SJSA1 (cell line): Measurements from ENCODE around the gene SLC1A1. TPM values are rescaled to one million over a fixed set of nuclear protein-coding genes. Genes with fewer than 3 reads are reported as not detected.

Experiments used
- DNase-seq, 2 experiments: peaks; one replicate each; pipeline ENCODE4 v3.0.0-alpha.2; 2015 to 2020; ENCODE audit warnings: low spot score in 2 of 2, low read depth in 1 of 2
- H3K27ac ChIP-seq: fragments of 250-450 bp; sonication (Bioruptor Pico); 2 replicates; pipeline ENCODE4 v1.5.1; 2020; ENCODE audit warnings: mild to moderate bottlenecking, moderate library complexity
- H3K27me3 ChIP-seq: fragments of 250-450 bp; sonication (Bioruptor Pico); replicated peaks from 2 replicates; pipeline ENCODE4 v1.5.1; 2020; ENCODE audit warnings: mild to moderate bottlenecking, moderate library complexity
- H3K36me3 ChIP-seq: fragments of 250-450 bp; sonication (Bioruptor Pico); 2 replicates; pipeline ENCODE4 v1.5.1; 2020; ENCODE audit warnings: mild to moderate bottlenecking
- H3K4me1 ChIP-seq: fragments of 250-450 bp; sonication (Bioruptor Pico); replicated peaks from 2 replicates; pipeline ENCODE4 v1.6.1; 2021; ENCODE audit warnings: mild to moderate bottlenecking
- H3K4me3 ChIP-seq: fragments of 250-450 bp; sonication (Bioruptor Pico); 2 replicates; pipeline ENCODE4 v1.5.1; 2020; ENCODE audit warnings: mild to moderate bottlenecking
- H3K9me3 ChIP-seq: fragments of 250-450 bp; sonication (Bioruptor Pico); replicated peaks from 2 replicates; pipeline ENCODE4 v1.5.1; 2020; ENCODE audit warnings: mild to moderate bottlenecking
- total RNA-seq: library from RNA; depleted of rRNA; stranded (reverse); fragments of >200 nt; shearing (Covaris generic); gene quantifications from 2 replicates; pipeline ENCODE4 v1.2.3, GENCODE V29; 2014; rRNA removed

The SLC1A1 gene
- total RNA-seq, 1 experiment from 2014 or later, result 3.9 TPM

DNA sequence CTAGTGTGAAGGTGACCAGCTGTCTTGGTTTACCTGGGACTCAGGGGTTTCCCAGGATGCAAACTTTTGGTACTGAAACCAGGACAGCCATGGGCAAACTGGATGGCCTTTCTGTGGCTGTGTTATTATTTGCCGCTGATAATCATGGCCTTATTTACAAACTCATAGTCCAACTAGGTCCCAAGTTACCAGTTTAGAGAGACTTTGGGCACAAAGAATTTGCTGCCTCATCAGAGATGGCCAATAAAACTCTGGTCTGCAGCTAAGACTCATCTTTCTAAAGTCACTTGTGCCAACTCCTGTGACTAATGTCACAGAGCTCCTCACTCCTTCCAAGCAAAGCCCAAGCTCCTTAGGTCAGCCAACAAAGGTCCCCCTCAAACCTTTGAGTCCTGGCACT lies 124.4 kb downstream of the SLC1A1 start:
- H3K27ac ChIP-seq, result no peak overlapping the region
- H3K27me3 ChIP-seq, result no peaks in the 10 kb centered on the region
- H3K4me1 ChIP-seq, result peaks cover 7% of the 10 kb centered on the region; the same call in 1 of the 2 replicates
- no peak for DNase-seq
- H3K36me3 ChIP-seq, result no peaks in the 10 kb centered on the region
- H3K9me3 ChIP-seq, result no peaks in the 10 kb centered on the region
- no peak overlapping the region for H3K4me3 ChIP-seq

- no peak overlapping the region for H3K4me3 ChIP-seq
- DNase-seq, result no peak
Observed at GRCh38 chr9:4615251-4615650, 125.0 kb downstream of the SLC1A1 start.

DNA sequence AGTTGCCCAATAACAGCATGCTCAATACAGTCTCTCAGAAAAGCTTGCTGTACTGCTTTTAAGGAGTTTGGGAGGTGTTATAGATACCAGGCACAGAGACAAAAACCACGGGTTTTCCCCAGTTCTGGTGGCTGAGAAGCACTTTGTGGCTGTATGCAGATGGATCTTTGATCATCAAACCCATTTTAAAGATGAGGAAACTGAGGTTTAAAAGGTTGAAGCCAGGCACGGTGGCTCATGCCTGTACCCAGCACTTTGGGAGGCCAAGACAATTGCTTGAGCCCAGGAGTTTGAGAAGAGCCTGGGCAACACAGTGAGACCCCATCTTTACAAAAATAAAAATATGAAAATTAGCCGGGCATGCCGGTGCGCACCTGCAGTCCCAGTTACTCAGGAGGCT lies 125.5 kb downstream of the SLC1A1 start:
- Histone ChIP-seq H3K9me3 (no peaks in the 10 kb centered on the region), H3K27me3 (no peaks in the 10 kb centered on the region), H3K36me3 (no peaks in the 10 kb centered on the region), H3K27ac (no peak overlapping the region), H3K4me3 (no peak overlapping the region), H3K4me1 (peaks cover 11% of the 10 kb centered on the region)
- DNase-seq, result no peak

More at GRCh38 chr9:4615251-4615650, 125.0 kb downstream of the SLC1A1 start:
- Histone ChIP-seq H3K36me3 (no peaks in the 10 kb centered on the region), H3K4me1 (peaks cover 7% of the 10 kb centered on the region; the same call in 1 of the 2 replicates), H3K27me3 (no peaks in the 10 kb centered on the region), H3K27ac (no peak overlapping the region), H3K9me3 (no peaks in the 10 kb centered on the region)

DNA sequence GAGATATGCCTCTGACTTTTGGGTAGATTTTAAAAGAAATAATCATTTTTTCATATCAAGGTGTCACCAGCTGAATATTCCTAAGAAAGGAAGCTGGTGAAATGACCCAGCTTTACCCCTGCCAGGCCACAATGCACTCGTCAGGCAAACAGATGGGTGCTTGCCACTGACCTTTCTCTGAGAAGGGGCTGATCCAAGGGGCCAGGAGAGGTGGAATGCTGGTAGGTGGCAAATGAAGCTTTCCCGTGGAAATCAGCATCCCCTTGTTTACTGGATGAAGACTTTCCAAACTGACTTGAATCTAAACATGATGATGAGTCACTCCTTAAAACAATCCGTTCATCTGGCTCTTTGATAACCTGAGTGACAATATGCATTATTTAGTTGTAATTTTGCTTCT lies 127.5 kb downstream of the SLC1A1 start:
- H3K4me3 ChIP-seq, result no peak overlapping the region
- H3K9me3 ChIP-seq, result no peaks in the 10 kb centered on the region
- peaks cover 20% of the 10 kb centered on the region for H3K4me1 ChIP-seq
- peak in 1 of 2 experiments; percentile 12 for DNase-seq
- H3K27me3 ChIP-seq, result no peaks in the 10 kb centered on the region
- H3K27ac ChIP-seq, result no peak overlapping the region
- no peaks in the 10 kb centered on the region for H3K36me3 ChIP-seq

- Histone ChIP-seq H3K9me3 (no peaks in the 10 kb centered on the region), H3K4me1 (peaks cover 20% of the 10 kb centered on the region), H3K27me3 (no peaks in the 10 kb centered on the region), H3K4me3 (no peak overlapping the region), H3K27ac (no peak overlapping the region), H3K36me3 (no peaks in the 10 kb centered on the region)
- DNase-seq, result no peak
Observed at GRCh38 chr9:4618700-4619099, 128.4 kb downstream of the SLC1A1 start.

GRCh38 chr9:4620057-4620765 lies 129.9 kb downstream of the SLC1A1 start:
- DNase-seq, result no peak
- Histone ChIP-seq H3K27me3 (no peaks in the 10 kb centered on the region), H3K27ac (peak overlapping the region; percentile 62; the same call in 1 of the 2 replicates), H3K9me3 (no peaks in the 10 kb centered on the region), H3K4me3 (no peak overlapping the region), H3K36me3 (no peaks in the 10 kb centered on the region), H3K4me1 (peaks cover 20% of the 10 kb centered on the region)

- H3K27ac ChIP-seq, result peak overlapping the region; percentile 62
- H3K36me3 ChIP-seq, result no peaks in the 10 kb centered on the region
- DNase-seq, result peak; percentile 39 to 58
- no peaks in the 10 kb centered on the region for H3K9me3 ChIP-seq
- H3K27me3 ChIP-seq, result no peaks in the 10 kb centered on the region
- H3K4me3 ChIP-seq, result no peak overlapping the region
- peaks cover 20% of the 10 kb centered on the region for H3K4me1 ChIP-seq
Observed at GRCh38 chr9:4620881-4621555, 130.8 kb downstream of the SLC1A1 start.

GRCh38 chr9:4622016-4622415 lies 131.7 kb downstream of the SLC1A1 start:
- Histone ChIP-seq H3K27ac (no peak overlapping the region), H3K4me1 (peaks cover 20% of the 10 kb centered on the region), H3K27me3 (no peaks in the 10 kb centered on the region), H3K9me3 (no peaks in the 10 kb centered on the region), H3K4me3 (no peak overlapping the region), H3K36me3 (no peaks in the 10 kb centered on the region)
- no peak for DNase-seq

- Histone ChIP-seq H3K4me3 (no peak overlapping the region), H3K27ac (no peak overlapping the region), H3K36me3 (no peaks in the 10 kb centered on the region), H3K4me1 (no peaks in the 10 kb centered on the region), H3K27me3 (no peaks in the 10 kb centered on the region), H3K9me3 (no peaks in the 10 kb centered on the region)
- no peak for DNase-seq
Observed at GRCh38 chr9:4630836-4631235, 140.6 kb downstream of the SLC1A1 start.

Other genes with a start within 250 kb of the SLC1A1 start
- 0.94 and 5.2 TPM in 2 replicates for gene GLIS3, start 190.4 kb upstream of the SLC1A1 start, total RNA-seq
- gene PLPP6, start 171.8 kb downstream of the SLC1A1 start, total RNA-seq, result 1.8 and 3.4 TPM in 2 replicates
- 0.13 TPM in 1 of 2 replicates, not detected in the other for gene SPATA6L, start 176.0 kb downstream of the SLC1A1 start, total RNA-seq
- gene CDC37L1, start 189.1 kb downstream of the SLC1A1 start, total RNA-seq, result 4.8 and 12.6 TPM in 2 replicates